Right kidney (tissue), 9 donors: ENCODE results near the gene KRTAP10-9.
"Not testable (repeated sequence)": the region's sequence is repeated elsewhere in the genome, so short reads cannot be mapped to it uniquely, and the experiment has no call there.

Experiments used
- DNase-seq: peaks from one replicate; pipeline ENCODE4 v3.0.0-alpha.2; 2016
- long read RNA-seq, 8 donors: transcript quantifications; one replicate each; lab custom pipeline, GENCODE V29; 2026

The KRTAP10-9 gene
- long read RNA-seq, donor 1: 0 reads
- long read RNA-seq, donor 2: 0 reads
- long read RNA-seq, donor 3: 0 reads
- long read RNA-seq, donor 4: 0 reads
- long read RNA-seq, donor 5: 0 reads
- long read RNA-seq, donor 6: 0 reads
- long read RNA-seq, donor 7: 0 reads
- long read RNA-seq, donor 8: 0 reads

- DNase-seq: no peak
Observed at GRCh38 chr21:44626673-44627143, at the start of gene KRTAP10-9. Gene KRTAP10-9, plus strand, starts transcription at chr21:44627093. Its CDS starts 79 bp downstream, at chr21:44627172.

GRCh38 chr21:44578371-44579055 lies 48.4 kb upstream of the KRTAP10-9 start:
- no peak for DNase-seq

- DNase-seq: no peak
Observed at GRCh38 chr21:44579056-44579832, 47.6 kb upstream of the KRTAP10-9 start.

GRCh38 chr21:44579833-44580144 lies 47.1 kb upstream of the KRTAP10-9 start:
- DNase-seq: no peak

- DNase-seq: not testable (repeated sequence)
Observed at GRCh38 chr21:44580231-44580821, 46.6 kb upstream of the KRTAP10-9 start, which contains the start of gene KRTAP10-5. Gene KRTAP10-5, minus strand, starts transcription at chr21:44580604. Its CDS starts 26 bp downstream, at chr21:44580578.

- DNase-seq: no peak
Observed at GRCh38 chr21:44581158-44581557, 45.7 kb upstream of the KRTAP10-9 start.

- DNase-seq: no peak
Observed at GRCh38 chr21:44582055-44582454, 44.8 kb upstream of the KRTAP10-9 start.

- no peak for DNase-seq
Observed at GRCh38 chr21:44583089-44583799, 43.6 kb upstream of the KRTAP10-9 start.

GRCh38 chr21:44583800-44584147 lies 43.1 kb upstream of the KRTAP10-9 start:
- no peak for DNase-seq

GRCh38 chr21:44585892-44586291 lies 41.0 kb upstream of the KRTAP10-9 start:
- DNase-seq: no peak

- DNase-seq: no peak
Observed at GRCh38 chr21:44589094-44589493, 37.8 kb upstream of the KRTAP10-9 start.

- DNase-seq: no peak
Observed at GRCh38 chr21:44589586-44590305, 37.1 kb upstream of the KRTAP10-9 start.

- no peak for DNase-seq
Observed at GRCh38 chr21:44590311-44590721, 36.6 kb upstream of the KRTAP10-9 start.

GRCh38 chr21:44590897-44591800 lies 35.7 kb upstream of the KRTAP10-9 start:
- DNase-seq: not testable (repeated sequence)

- not testable (repeated sequence) for DNase-seq
Observed at GRCh38 chr21:44591801-44592130, 35.1 kb upstream of the KRTAP10-9 start.

GRCh38 chr21:44592446-44593311 lies 34.2 kb upstream of the KRTAP10-9 start, which contains the start of gene KRTAP10-6:
Gene KRTAP10-6, minus strand, starts transcription at chr21:44592505. Its CDS starts 21 bp downstream, at chr21:44592484.
- DNase-seq: no peak

GRCh38 chr21:44593598-44594405 lies 33.1 kb upstream of the KRTAP10-9 start:
- no peak for DNase-seq

GRCh38 chr21:44594406-44594916 lies 32.4 kb upstream of the KRTAP10-9 start:
- DNase-seq: no peak
